ENCODE measurements around the gene PGM1.

PGM1 gene

GRCh38 chr1:63686696-63687095 lies 93.5 kb downstream of the PGM1 start:
- no peak overlapping the region for H3K4me3 ChIP-seq (ENCODE audit: low read length)
- no peak for TF ChIP-seq CTCF (IDR thresholded peaks at IDR 0.05; ENCODE audit: insufficient read depth, low read depth, low read length, missing control alignments)
- no peak for DNase-seq (ENCODE audit: low read depth)

GRCh38 chr1:63688302-63688890 lies 95.2 kb downstream of the PGM1 start:
- DNase-seq (ENCODE audit: low read depth), result no peak
- no peak overlapping the region for H3K4me3 ChIP-seq (ENCODE audit: low read length)
- TF ChIP-seq CTCF (IDR thresholded peaks at IDR 0.05; ENCODE audit: insufficient read depth, low read depth, low read length, missing control alignments), result no peak

- no peak overlapping the region for H3K4me3 ChIP-seq (ENCODE audit: low read length)
- no peak for TF ChIP-seq CTCF (IDR thresholded peaks at IDR 0.05; ENCODE audit: insufficient read depth, low read depth, low read length, missing control alignments)
- no peak for DNase-seq (ENCODE audit: low read depth)
These were observed 97.9 kb downstream of the PGM1 start for GRCh38 chr1:63690966-63691700.

- DNase-seq (ENCODE audit: low read depth), result peak; percentile 84
- peak; percentile 87 for TF ChIP-seq CTCF (IDR thresholded peaks at IDR 0.05; ENCODE audit: insufficient read depth, low read depth, low read length, missing control alignments)
- H3K4me3 ChIP-seq (ENCODE audit: low read length), result no peak overlapping the region
These were observed 98.7 kb downstream of the PGM1 start for GRCh38 chr1:63691701-63692425.

- no peak for DNase-seq (ENCODE audit: low read depth)
- H3K4me3 ChIP-seq (ENCODE audit: low read length), result no peak overlapping the region
- TF ChIP-seq CTCF (IDR thresholded peaks at IDR 0.05; ENCODE audit: insufficient read depth, low read depth, low read length, missing control alignments), result no peak
These were observed 100.8 kb downstream of the PGM1 start for GRCh38 chr1:63693944-63694571.

GRCh38 chr1:63698001-63698838 lies 105.0 kb downstream of the PGM1 start:
- no peak overlapping the region for H3K4me3 ChIP-seq (ENCODE audit: low read length)
- DNase-seq (ENCODE audit: low read depth), result no peak
- TF ChIP-seq CTCF (IDR thresholded peaks at IDR 0.05; ENCODE audit: insufficient read depth, low read depth, low read length, missing control alignments), result no peak
